ENCODE results near the gene RC3H2.

The RC3H2 gene

GRCh38 chr9:122904823-122905710, at the start of gene RC3H2:
TSS of gene RC3H2 (minus strand) at chr9:122905359. CDS start at chr9:122897509, 7,850 bp downstream.
- Histone ChIP-seq H3K9me3 (ENCODE audit: control insufficient read depth, insufficient read depth, low read depth, low read length) (no peaks in the 10 kb centered on the region), H3K36me3 (ENCODE audit: control insufficient read depth in 2 of 2, insufficient read depth in 1 of 2, low read length in 2 of 2) (peaks cover 0 to 7% of the 10 kb centered on the region in 2 experiments; a peak in 2 of 3 replicates), H3K4me3 (ENCODE audit: low read depth, low read length) (peak within 1 kb of the TSS; percentile 94), H3K4me1 (ENCODE audit: control insufficient read depth, insufficient read depth, low read length) (0 out of 2 replicates have a peak, but pooled peaks cover 3% of the 10 kb centered on the region), H3K27ac (ENCODE audit: extremely low read depth, low read depth, low read length) (peak within 1 kb of the TSS; percentile 81)
- POLR2A ChIA-PET: interaction anchor here (0.6 to 3.7 kb wide), 17 partner anchors 8 to 445 kb away, joined by 3 to 44 read pairs (median 5); partner anchors contain the start of genes PDCL, RABGAP1, ZBTB26 and ZBTB6
- CTCF ChIA-PET: interaction anchor here (0.6 to 1.3 kb wide), 2 partner anchors 25 to 29 kb away, joined by 3 read pairs; no protein-coding TSS in a partner anchor
- TF ChIP-seq ZNF654 (tag by site-specific recombination; IDR thresholded peaks at IDR 0.05; ENCODE audit: low read depth): no peak
- TF ChIP-seq ZNF518A (tag by site-specific recombination; conservative IDR thresholded peaks at IDR 0.05; ENCODE audit: low read depth): peak; percentile 81
- TF ChIP-seq ZNF514 (tag by site-specific recombination; IDR thresholded peaks at IDR 0.05): no peak
- TF ChIP-seq HOXA7 (CRISPR knock-in tag; IDR thresholded peaks at IDR 0.05; ENCODE audit: borderline replicate concordance): no peak
- no peak for TF ChIP-seq ZNF416 (tag by site-specific recombination; IDR thresholded peaks at IDR 0.05)
- TF ChIP-seq CTCF (tag by site-specific recombination; IDR thresholded peaks at IDR 0.05): no peak
- TF ChIP-seq SP2 (tag by site-specific recombination; IDR thresholded peaks at IDR 0.05): peak; percentile 83
- TF ChIP-seq ZBTB48 (tag by site-specific recombination; IDR thresholded peaks at IDR 0.05): peak; percentile 57; the same call in 1 of the 2 replicates
- no peak for TF ChIP-seq ZNF138 (tag by site-specific recombination; IDR thresholded peaks at IDR 0.05; ENCODE audit: borderline replicate concordance)
- no peak for TF ChIP-seq ZNF830 (tag by site-specific recombination; IDR thresholded peaks at IDR 0.05; ENCODE audit: low read depth)
- no peak for TF ChIP-seq BCL6B (tag by site-specific recombination; IDR thresholded peaks at IDR 0.05)
- no peak for TF ChIP-seq RBAK (tag by site-specific recombination; IDR thresholded peaks at IDR 0.05)
- peak; percentile 64; the same call in 1 of the 2 replicates for TF ChIP-seq ZNF629 (tag by site-specific recombination; IDR thresholded peaks at IDR 0.05)
- TF ChIP-seq ZNF248 (tag by site-specific recombination; IDR thresholded peaks at IDR 0.05): no peak
- TF ChIP-seq ZNF549 (tag by site-specific recombination; IDR thresholded peaks at IDR 0.05): no peak
- no peak for TF ChIP-seq ZNF621 (tag by site-specific recombination; IDR thresholded peaks at IDR 0.05)
- no peak for TF ChIP-seq ZNF121 (tag by site-specific recombination; IDR thresholded peaks at IDR 0.05)
- no peak for TF ChIP-seq HOXC10 (CRISPR knock-in tag; IDR thresholded peaks at IDR 0.05)
- TF ChIP-seq ZNF48 (tag by site-specific recombination; IDR thresholded peaks at IDR 0.05): no peak
- TF ChIP-seq ZNF335 (tag by site-specific recombination; conservative IDR thresholded peaks at IDR 0.05): peak; percentile 73
- TF ChIP-seq ZNF311 (tag by site-specific recombination; IDR thresholded peaks at IDR 0.05; ENCODE audit: borderline replicate concordance): no peak
- no peak for TF ChIP-seq ZNF10 (tag by site-specific recombination; IDR thresholded peaks at IDR 0.05)
- TF ChIP-seq ZNF169 (tag by site-specific recombination; IDR thresholded peaks at IDR 0.05): no peak
- no peak for TF ChIP-seq ZNF837 (tag by site-specific recombination; IDR thresholded peaks at IDR 0.05)
- TF ChIP-seq ZBTB1 (tag by site-specific recombination; IDR thresholded peaks at IDR 0.05): no peak
- TF ChIP-seq KLF7 (tag by site-specific recombination; IDR thresholded peaks at IDR 0.05; ENCODE audit: borderline replicate concordance): no peak
- TF ChIP-seq ZNF558 (tag by site-specific recombination; IDR thresholded peaks at IDR 0.05): no peak; the same call in 1 of the 2 replicates
- no peak for TF ChIP-seq TRIM28 (IDR thresholded peaks at IDR 0.05; ENCODE audit: borderline replicate concordance, low read length)
- TF ChIP-seq ZBTB6 (tag by site-specific recombination; IDR thresholded peaks at IDR 0.05): no peak
- TF ChIP-seq ZBTB8A (tag by site-specific recombination; IDR thresholded peaks at IDR 0.05): no peak; the same call in none of the 2 replicates
